SK-N-MC (cell line): ENCODE data around the gene POFUT2.

Experiments used
- DNase-seq: peaks from one replicate; pipeline ENCODE4 v3.0.0-alpha.2; 2011; ENCODE audit warnings: low read depth, low spot score
- H3K27ac ChIP-seq: fragments of 200-600 bp; sonication (generic); 2 replicates; pipeline ENCODE4 v1.5.1; 2016; ENCODE audit warnings: mixed run types
- H3K36me3 ChIP-seq: fragments of 200-600 bp; sonication (generic); 2 replicates; pipeline ENCODE4 v1.6.1; 2017; ENCODE audit warnings: antibody characterized with exemption, low read length, mixed read lengths; ENCODE audit not compliant: insufficient read depth
- H3K4me3 ChIP-seq: fragments of 200-600 bp; sonication (generic); 2 replicates; pipeline ENCODE4 v1.5.1; 2016
- H3K9ac ChIP-seq: fragments of 200-600 bp; sonication (generic); 2 replicates; pipeline ENCODE4 v1.8.0; 2017; ENCODE audit warnings: mixed run types, mixed read lengths; ENCODE audit not compliant: insufficient read length
- H3K9me3 ChIP-seq: fragments of 200-600 bp; sonication (generic); 2 replicates; pipeline ENCODE4 v1.6.1; 2017; ENCODE audit warnings: low read depth, mild to moderate bottlenecking, antibody characterized with exemption, low read length, moderate library complexity, mixed read lengths
- EZH2 ChIP-seq: fragments of 200-600 bp; sonication (generic); IDR thresholded peaks from one replicate; pipeline ENCODE4 v1.6.1; 2017; ENCODE audit warnings: antibody characterized with exemption
- FOXP2 ChIP-seq: optimal IDR thresholded peaks from 2 replicates; pipeline ENCODE3; 2011; ENCODE audit warnings: mild to moderate bottlenecking, moderate library complexity; ENCODE audit not compliant: insufficient read depth; ENCODE audit errors: extremely low read length, control extremely low read depth
- POLR2AphosphoS5 ChIP-seq: IDR thresholded peaks from 2 replicates; pipeline ENCODE4 v1.6.1; 2012; ENCODE audit warnings: mild to moderate bottlenecking, low read depth, low read length, borderline replicate concordance

POFUT2 gene

GRCh38 chr21:45264146-45264911 lies 23.4 kb downstream of the POFUT2 start:
- H3K36me3 ChIP-seq, result peaks cover 13% of the 10 kb centered on the region; the same call in 1 of the 2 replicates

GRCh38 chr21:45263534-45263933 lies 24.2 kb downstream of the POFUT2 start:
- no peak for DNase-seq
- TF ChIP-seq POLR2AphosphoS5 (no peak), EZH2 (no peak), FOXP2 (no peak)
- Histone ChIP-seq H3K36me3 (peaks cover 13% of the 10 kb centered on the region; the same call in 1 of the 2 replicates), H3K9me3 (no peaks in the 10 kb centered on the region), H3K9ac (no peak overlapping the region), H3K4me3 (no peak overlapping the region), H3K27ac (no peak overlapping the region)

More at GRCh38 chr21:45264146-45264911, 23.4 kb downstream of the POFUT2 start:
- TF ChIP-seq POLR2AphosphoS5 (no peak), FOXP2 (no peak), EZH2 (no peak)
- H3K4me3 ChIP-seq, result no peak overlapping the region
- no peaks in the 10 kb centered on the region for H3K9me3 ChIP-seq
- no peak overlapping the region for H3K9ac ChIP-seq
- no peak overlapping the region for H3K27ac ChIP-seq
- no peak for DNase-seq

GRCh38 chr21:45262616-45263015 lies 25.1 kb downstream of the POFUT2 start:
- H3K9ac ChIP-seq, result no peak overlapping the region
- H3K9me3 ChIP-seq, result no peaks in the 10 kb centered on the region
- DNase-seq, result no peak
- no peak overlapping the region for H3K27ac ChIP-seq
- TF ChIP-seq FOXP2 (no peak), EZH2 (no peak), POLR2AphosphoS5 (no peak)
- peaks cover 13% of the 10 kb centered on the region; the same call in 1 of the 2 replicates for H3K36me3 ChIP-seq
- no peak overlapping the region for H3K4me3 ChIP-seq

- H3K27ac ChIP-seq, result no peak overlapping the region
- TF ChIP-seq FOXP2 (no peak), EZH2 (no peak), POLR2AphosphoS5 (no peak)
- H3K9ac ChIP-seq, result no peak overlapping the region
- no peak for DNase-seq
- H3K36me3 ChIP-seq, result peaks cover 13% of the 10 kb centered on the region; the same call in 1 of the 2 replicates
- H3K4me3 ChIP-seq, result no peak overlapping the region
- no peaks in the 10 kb centered on the region for H3K9me3 ChIP-seq
These were observed 25.6 kb downstream of the POFUT2 start for GRCh38 chr21:45262041-45262581.

GRCh38 chr21:45261093-45261492 lies 26.6 kb downstream of the POFUT2 start:
- no peaks in the 10 kb centered on the region for H3K9me3 ChIP-seq
- no peak overlapping the region for H3K27ac ChIP-seq
- H3K9ac ChIP-seq, result no peak overlapping the region
- H3K4me3 ChIP-seq, result no peak overlapping the region
- no peak for DNase-seq
- H3K36me3 ChIP-seq, result peaks cover 13% of the 10 kb centered on the region; the same call in 1 of the 2 replicates
- TF ChIP-seq FOXP2 (no peak), POLR2AphosphoS5 (no peak), EZH2 (no peak)

- no peak overlapping the region for H3K4me3 ChIP-seq
- H3K27ac ChIP-seq, result no peak overlapping the region
- peaks cover 11% of the 10 kb centered on the region; the same call in 1 of the 2 replicates for H3K36me3 ChIP-seq
- no peak overlapping the region for H3K9ac ChIP-seq
- H3K9me3 ChIP-seq, result no peaks in the 10 kb centered on the region
- TF ChIP-seq POLR2AphosphoS5, result no peak
- TF ChIP-seq FOXP2, result no peak
- no peak for TF ChIP-seq EZH2
- no peak for DNase-seq
These were observed 27.4 kb downstream of the POFUT2 start for GRCh38 chr21:45260191-45260825.

GRCh38 chr21:45259206-45259840 lies 28.4 kb downstream of the POFUT2 start:
- no peak overlapping the region for H3K4me3 ChIP-seq
- peaks cover 5% of the 10 kb centered on the region; the same call in 1 of the 2 replicates for H3K36me3 ChIP-seq
- no peak overlapping the region for H3K9ac ChIP-seq
- no peaks in the 10 kb centered on the region for H3K9me3 ChIP-seq
- no peak for DNase-seq
- TF ChIP-seq EZH2 (no peak), FOXP2 (no peak), POLR2AphosphoS5 (no peak)
- no peak overlapping the region for H3K27ac ChIP-seq

- no peak for DNase-seq
- TF ChIP-seq EZH2, result no peak
- TF ChIP-seq FOXP2, result no peak
- TF ChIP-seq POLR2AphosphoS5, result no peak
These were observed 29.2 kb downstream of the POFUT2 start for GRCh38 chr21:45258466-45258865.

More at GRCh38 chr21:45258466-45258865, 29.2 kb downstream of the POFUT2 start:
- H3K36me3 ChIP-seq, result peaks cover 2% of the 10 kb centered on the region; the same call in 1 of the 2 replicates
- no peak overlapping the region for H3K4me3 ChIP-seq
- H3K27ac ChIP-seq, result no peak overlapping the region
- no peak overlapping the region for H3K9ac ChIP-seq
- no peaks in the 10 kb centered on the region for H3K9me3 ChIP-seq
